ENCODE measurements around the gene MUC15.

GRCh38 chr11:26557666-26558065 is 14.4 kb downstream of the MUC15 start:
- TF ChIP-seq CTCF (IDR thresholded peaks at IDR 0.05) (no peak), POLR2A (IDR thresholded peaks at IDR 0.05) (no peak)

Data from thyroid gland (tissue), 4 donors.